GM12878 (cell line): ENCODE measurements around the gene NIPAL4. TPM values are rescaled to one million over a fixed set of nuclear protein-coding genes. Genes with fewer than 3 reads are reported as not detected.
A peak's percentile ranks its signal among the peaks of the same experiment; 100 is the strongest.

ENCODE experiments used
- ATAC-seq: fragments of 200-7000 bp; cut with Tn5 transposase; 3 replicates; pipeline ENCODE4 v1.9.1; 2020; ENCODE audit warnings: mild to moderate bottlenecking, moderate library complexity
- BruUV-seq: library from RNA; stranded (reverse); fragments of 400-500 nt; replicated peaks from 2 replicates; lab custom pipeline; 2021; lab: Mats Ljungman, UMichigan
- CTCF ChIA-PET: fragments of 300-600 bp; sonication (Branson Sonifier 250); formaldehyde crosslinking; extraction: SDS; loops from one replicate; lab custom pipeline; 2021; ENCODE audit warnings: inconsistent platforms; lab: Yijun Ruan, JAX
- POLR2A ChIA-PET: fragments of 350-600 bp; formaldehyde crosslinking; extraction: SDS; loops from one replicate; lab custom pipeline; 2021; ENCODE audit warnings: inconsistent platforms; lab: Charles Lee
- RAD21 ChIA-PET: fragments of 300-600 bp; sonication (Branson Sonifier 250); formaldehyde crosslinking; loops from one replicate; lab custom pipeline; 2023; ENCODE audit warnings: antibody characterized with exemption; ENCODE audit not compliant: unreplicated experiment; lab: Charles Lee
- SMC1A ChIA-PET: fragments of 300-600 bp; sonication (Branson Sonifier 250); formaldehyde crosslinking; loops from one replicate; lab custom pipeline; 2023; ENCODE audit not compliant: unreplicated experiment, uncharacterized antibody; lab: Charles Lee
- DNase-seq: peaks from one replicate; pipeline ENCODE4 v3.0.0-alpha.2; 2011; ENCODE audit warnings: low read depth, low spot score
- FAIRE-seq: peaks from 3 replicates; lab custom pipeline; 2011; peaks lifted over from hg19 to GRCh38; lab: Jason Lieb, UNC
- H2AFZ ChIP-seq: 2 replicates; pipeline ENCODE4 v1.6.0; 2011; ENCODE audit warnings: low read depth, low read length, control low read depth; ENCODE audit not compliant: control insufficient read depth
- H3K27ac ChIP-seq: 2 replicates; pipeline ENCODE4 v1.5.1; 2011; ENCODE audit warnings: control low read depth; ENCODE audit not compliant: control insufficient read depth, insufficient read depth
- H3K27me3 ChIP-seq, 2 experiments: replicated peaks in 1 of 2; 2 replicates each; pipeline versions ENCODE4 v1.6.0 to v1.6.1; 2011; ENCODE audit warnings: low read length in 1 of 2; ENCODE audit not compliant: control insufficient read depth in 2 of 2, insufficient read depth in 2 of 2
- H3K36me3 ChIP-seq, 2 experiments: 2 replicates each; pipeline ENCODE4 v1.5.1; 2011; ENCODE audit warnings: low read length in 1 of 2; ENCODE audit not compliant: control insufficient read depth in 2 of 2, insufficient read depth in 2 of 2
- H3K4me1 ChIP-seq: 2 replicates; pipeline ENCODE4 v1.6.1; 2011; ENCODE audit warnings: mild to moderate bottlenecking, low read length, moderate library complexity, mixed read lengths; ENCODE audit not compliant: control insufficient read depth, insufficient read depth
- H3K4me2 ChIP-seq: 2 replicates; pipeline ENCODE4 v1.6.0; 2011; ENCODE audit warnings: control low read depth; ENCODE audit not compliant: control insufficient read depth, insufficient read depth
- H3K4me3 ChIP-seq: fragments of 200-600 bp; sonication (generic); 2 replicates; pipeline ENCODE4 v1.5.1; 2016
- H3K79me2 ChIP-seq: 2 replicates; pipeline ENCODE4 v1.6.0; 2011; ENCODE audit warnings: low read length; ENCODE audit not compliant: control insufficient read depth, insufficient read depth
- H3K9ac ChIP-seq: 2 replicates; pipeline ENCODE4 v1.8.0; 2011; ENCODE audit warnings: low read length, control low read depth, mixed read lengths; ENCODE audit not compliant: control insufficient read depth, insufficient read depth
- H3K9me3 ChIP-seq: replicated peaks from 3 replicates; pipeline ENCODE4 v1.5.1; 2011; ENCODE audit warnings: mild to moderate bottlenecking, low read length; ENCODE audit not compliant: control insufficient read depth, insufficient read depth
- H4K20me1 ChIP-seq: 2 replicates; pipeline ENCODE4 v1.6.0; 2011; ENCODE audit not compliant: control insufficient read depth, insufficient read depth
- ATF7 ChIP-seq: fragments of 450-650 bp; IDR thresholded peaks from 2 replicates; pipeline ENCODE4 v1.6.1; 2016; ENCODE audit warnings: low read depth, mild to moderate bottlenecking
- CBFB ChIP-seq: IDR thresholded peaks from 2 replicates; pipeline ENCODE4 v1.6.1; 2016; ENCODE audit warnings: antibody characterized with exemption, low read depth
- ESRRA ChIP-seq: IDR thresholded peaks from 2 replicates; pipeline ENCODE4 v1.6.1; 2012; ENCODE audit warnings: mild to moderate bottlenecking, low read length, improper control_type of control experiment
- FOXK2 ChIP-seq: fragments of 450-650 bp; IDR thresholded peaks from 2 replicates; pipeline ENCODE4 v1.6.1; 2017; ENCODE audit warnings: mild to moderate bottlenecking, moderate library complexity
- NFXL1 ChIP-seq: fragments of 450-650 bp; IDR thresholded peaks from 2 replicates; pipeline ENCODE4 v1.6.1; 2017; ENCODE audit warnings: antibody characterized with exemption, mild to moderate bottlenecking, borderline replicate concordance
- NFYB ChIP-seq: IDR thresholded peaks from 2 replicates; pipeline ENCODE4 v1.6.1; 2011; ENCODE audit warnings: low read depth, mild to moderate bottlenecking, low read length, improper control_type of control experiment, moderate library complexity; ENCODE audit not compliant: insufficient read depth
- REST ChIP-seq: IDR thresholded peaks from 2 replicates; pipeline ENCODE4 v1.6.1; 2012; ENCODE audit warnings: mild to moderate bottlenecking, low read depth, low read length
- TBL1XR1 ChIP-seq: IDR thresholded peaks from 2 replicates; pipeline ENCODE4 v1.6.1; 2012; ENCODE audit warnings: low read depth, low read length, improper control_type of control experiment
- USF2 ChIP-seq: IDR thresholded peaks from 2 replicates; pipeline ENCODE4 v1.6.1; 2011; ENCODE audit warnings: low read depth, low read length, improper control_type of control experiment, borderline replicate concordance
- YY1 ChIP-seq: IDR thresholded peaks from 2 replicates; pipeline ENCODE4 v1.6.1; 2011; ENCODE audit warnings: low read depth, mild to moderate bottlenecking, low read length
- ZNF207 ChIP-seq: fragments of 450-650 bp; IDR thresholded peaks from 2 replicates; pipeline ENCODE4 v1.6.1; 2014; ENCODE audit warnings: antibody characterized with exemption, mild to moderate bottlenecking, borderline replicate concordance
- WGBS: methylation state at CpG from one replicate; pipeline ENCODE4 v1.1.6; 2016; ENCODE audit warnings: low lambda C conversion rate; ENCODE audit not compliant: insufficient replicate concordance, insufficient coverage; ENCODE audit errors: missing lambda C conversion rate; 5-methylcytosine and 5-hydroxymethylcytosine counted together
- in situ Hi-C: fragments of 300-500 bp; cut with MboI; formaldehyde crosslinking; loops from 9 replicates; pipeline ENCODE4 v1.14.3; 2018; ENCODE audit warnings: mixed read lengths
- intact Hi-C: fragments of 100-400 bp; cut with micrococcal nuclease; formaldehyde crosslinking; loops from one replicate; pipeline ENCODE4 v1.14.2; 2022; ENCODE audit not compliant: unreplicated experiment
- polyA plus RNA-seq, 11 experiments: library from polyadenylated mRNA; depleted of rRNA in 4 of 11; unstranded in 6 of 11; stranded (reverse) in 5 of 11; fragments of >200 nt; fragmentation: Nextera tagmentation in 4 of 11; fragmentation: Illumina TruSeq in 1 of 11; extraction: Ambion mirVana in 4 of 11; extraction: Trizol in 1 of 11; gene quantifications; 1 replicate in 1 of 11; 2 replicates in 10 of 11; pipeline versions ENCODE4 v1.2.1 to v1.2.3, GENCODE V29; 2011 to 2016; ENCODE audit warnings: inconsistent platforms in 2 of 11, missing spikeins in 2 of 11, low read depth in 1 of 11
- total RNA-seq, 4 experiments: library from RNA; depleted of rRNA in 3 of 4; stranded (reverse); fragments of >200 nt in 3 of 4; fragmentation: Illumina TruSeq in 1 of 4; extraction: Trizol in 1 of 4; gene quantifications; 2 replicates each; pipeline versions ENCODE4 v1.2.1 to v1.2.3, GENCODE V29; 2013 to 2021

NIPAL4 gene
- total and polyA plus RNA-seq, 10 of the 15 experiments (the other 5 are each of a cell fraction or from before 2014, with no cell fraction given) = 0.11 to 15.5 (median 5.9) TPM

DNA sequence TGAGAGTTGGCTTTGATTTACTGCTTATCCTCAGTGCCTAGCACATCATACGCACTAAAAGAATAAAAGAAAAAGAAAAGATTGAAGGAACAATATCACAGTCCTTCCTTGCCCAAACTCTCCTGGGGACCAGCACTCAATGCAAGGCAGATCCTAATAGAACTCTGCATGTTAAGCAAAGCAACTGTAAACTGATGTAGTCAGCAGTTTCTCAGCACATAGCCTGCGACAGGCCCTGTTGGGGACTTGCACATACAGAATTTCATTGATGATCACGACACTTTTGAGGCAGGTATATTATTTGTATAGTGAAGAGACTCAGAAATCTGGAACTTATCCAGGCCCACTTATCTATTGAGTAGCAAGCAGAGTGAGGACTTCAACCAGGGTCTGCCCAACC, 15.4 kb downstream of the NIPAL4 start:
- DNase-seq (no peak), ATAC-seq (no peak), FAIRE-seq (no peak)
- Histone ChIP-seq H3K9me3 (no peaks in the 10 kb centered on the region), H3K4me3 (no peak overlapping the region), H3K4me2 (no peak overlapping the region), H3K9ac (no peak overlapping the region), H3K79me2 (no peaks in the 10 kb centered on the region), H3K36me3 (peaks cover 0 to 4% of the 10 kb centered on the region in 2 experiments; a peak in 2 of 4 replicates), H2AFZ (no peak overlapping the region), H4K20me1 (no peaks in the 10 kb centered on the region), H3K4me1 (no peaks in the 10 kb centered on the region), H3K27ac (no peak overlapping the region), H3K27me3 (no peaks in the 10 kb centered on the region)
- intact Hi-C loops = loop anchor here (5.0 kb wide), 2 partner anchors 148 to 242 kb away; no protein-coding TSS in a partner anchor
- no peak for TF ChIP-seq TBL1XR1
- TF ChIP-seq USF2 = no peak
- no peak for TF ChIP-seq FOXK2
- in situ Hi-C loops = no loop called here
- ChIA-PET POLR2A (no interaction called here), RAD21 (interaction anchor here (1.2 kb wide), 1 partner anchor 14 kb away, joined by 3 read pairs; no protein-coding TSS in a partner anchor), CTCF (interaction anchor here (1.1 to 17.4 kb wide), 5 partner anchors 13 to 243 kb away, joined by 3 to 248 read pairs (median 11); no protein-coding TSS in a partner anchor), SMC1A (interaction anchor here (1.3 to 11.3 kb wide), 3 partner anchors 43 to 263 kb away, joined by 3 to 119 read pairs (median 5); no protein-coding TSS in a partner anchor)
- no TSS peak for BruUV-seq
- WGBS = 88% methylated on average over 3 of the region's 3 CpGs

DNA sequence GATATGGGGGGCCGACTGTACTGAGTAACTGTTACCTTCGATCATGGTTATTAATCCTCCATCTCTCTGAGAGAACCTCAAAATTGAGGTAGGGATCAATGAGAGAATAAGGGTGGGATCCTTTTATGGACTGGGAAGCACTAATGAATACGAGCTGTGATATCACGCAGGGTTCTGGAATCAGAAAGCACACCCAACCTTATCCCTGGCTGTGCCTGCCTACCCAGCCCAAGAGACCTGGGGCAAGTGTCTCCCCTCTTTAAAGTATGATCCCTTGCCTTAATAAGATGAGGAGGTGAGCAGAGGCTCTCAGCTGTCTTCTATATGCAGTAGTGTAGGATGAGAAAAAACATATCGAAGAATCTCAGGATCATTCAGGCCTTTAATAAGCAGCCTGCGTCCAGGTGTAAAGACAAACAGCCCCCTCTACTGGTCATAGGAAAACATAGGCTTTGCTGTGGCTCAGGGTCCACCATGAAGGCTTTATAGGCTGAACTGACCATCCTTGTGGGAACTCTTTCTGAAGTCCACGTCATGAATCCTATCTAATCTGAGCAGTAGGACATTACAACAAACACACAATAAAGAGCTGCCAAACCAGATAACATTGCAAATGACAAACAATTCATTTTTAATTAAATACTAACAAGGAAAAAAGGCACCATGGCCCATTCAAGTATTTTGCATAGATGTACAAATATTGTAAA, 16.8 kb downstream of the NIPAL4 start:
- no peak overlapping the region for H3K27ac ChIP-seq
- WGBS = 54% methylated on average over 7 of the region's 7 CpGs
- H3K79me2 ChIP-seq = no peaks in the 10 kb centered on the region
- peak; percentile 85 for ATAC-seq
- in situ Hi-C loops = no loop called here
- RAD21 ChIA-PET = interaction anchor here (0.9 to 2.0 kb wide), 4 partner anchors 15 to 242 kb away, joined by 3 to 11 read pairs (median 4); no protein-coding TSS in a partner anchor
- H4K20me1 ChIP-seq = no peaks in the 10 kb centered on the region
- FAIRE-seq = peak; percentile 27
- H3K4me2 ChIP-seq = no peak overlapping the region
- SMC1A ChIA-PET = interaction anchor here (1.1 to 11.3 kb wide), 7 partner anchors 10 to 261 kb away, joined by 3 to 119 read pairs (median 4); no protein-coding TSS in a partner anchor
- CTCF ChIA-PET = interaction anchor here (0.6 to 5.8 kb wide), 16 partner anchors 9 to 266 kb away, joined by 3 to 46 read pairs (median 4); partner anchors contain the start of gene NIPAL4
- H3K36me3 ChIP-seq = peaks cover 6 to 13% of the 10 kb centered on the region in 2 experiments; a peak in 2 of 4 replicates
- no peaks in the 10 kb centered on the region for H3K27me3 ChIP-seq
- no peak overlapping the region for H2AFZ ChIP-seq
- no peak for DNase-seq
- H3K4me3 ChIP-seq = no peak overlapping the region
- H3K4me1 ChIP-seq = no peaks in the 10 kb centered on the region
- H3K9ac ChIP-seq = no peak overlapping the region
- intact Hi-C loops = loop anchor here (2.0 to 5.0 kb wide), 3 partner anchors 44 to 240 kb away; no protein-coding TSS in a partner anchor
- BruUV-seq = no TSS peak
- POLR2A ChIA-PET = no interaction called here
- H3K9me3 ChIP-seq = no peaks in the 10 kb centered on the region
- no peak for TF ChIP-seq ZNF207
- TF ChIP-seq CBFB = no peak
- TF ChIP-seq REST = no peak
- TF ChIP-seq NFXL1 = no peak
- no peak for TF ChIP-seq ATF7
- no peak for TF ChIP-seq NFYB
- 0 out of 2 replicates have a peak, but pooled peaks have one; percentile 52 for TF ChIP-seq YY1
- no peak for TF ChIP-seq ESRRA
- no peak for TF ChIP-seq TBL1XR1
